HepG2 (cell line): Measurements from ENCODE around the gene GNG12. TPM values are rescaled to one million over a fixed set of nuclear protein-coding genes. Genes with fewer than 3 reads are reported as not detected.
A peak's percentile ranks its signal among the peaks of the same experiment; 100 is the strongest.

Source experiments
- ATAC-seq: fragments of 200-7000 bp; cut with Tn5 transposase; 3 replicates; pipeline ENCODE4 v1.9.1; 2020; ENCODE audit warnings: mild to moderate bottlenecking, moderate library complexity
- BruUV-seq: library from RNA; stranded (reverse); fragments of 400-500 nt; replicated peaks from 2 replicates; lab custom pipeline; 2021; lab: Mats Ljungman, UMichigan
- CTCF ChIA-PET: fragments of 300-600 bp; formaldehyde crosslinking; extraction: SDS; loops from one replicate; lab custom pipeline; 2021; ENCODE audit warnings: low total read pairs, inconsistent platforms, low intra/inter-chr PET ratio; lab: Yijun Ruan, JAX
- POLR2A ChIA-PET: fragments of 350-600 bp; sonication (Branson Sonifier 250); formaldehyde crosslinking; loops from one replicate; lab custom pipeline; 2020; ENCODE audit warnings: antibody characterized with exemption, inconsistent platforms; lab: Yijun Ruan, JAX
- DNase-seq: peaks from one replicate; pipeline ENCODE4 v3.0.0-alpha.2; 2015; ENCODE audit warnings: low spot score
- FAIRE-seq: peaks from 3 replicates; lab custom pipeline; 2011; peaks lifted over from hg19 to GRCh38; lab: Jason Lieb, UNC
- H2AFZ ChIP-seq: one replicate; pipeline ENCODE4 v1.6.1; 2011; ENCODE audit warnings: low read length, inconsistent platforms
- H3K27ac ChIP-seq: fragments of 300-600 bp; 3 replicates; pipeline ENCODE4 v1.8.0; 2011; ENCODE audit warnings: mixed run types, mild to moderate bottlenecking, mixed read lengths, low read length, inconsistent platforms; ENCODE audit not compliant: insufficient read depth; ENCODE audit errors: extremely low read length
- H3K27me3 ChIP-seq, 2 experiments: fragments of 200-600 bp in 1 of 2; 2 replicates in 1 of 2; 3 replicates in 1 of 2; pipeline versions ENCODE4 v1.6.0 to v1.8.0; 2011; ENCODE audit warnings: low read length in 2 of 2, mild to moderate bottlenecking in 2 of 2, moderate library complexity in 2 of 2, inconsistent platforms in 1 of 2; ENCODE audit not compliant: insufficient read depth in 2 of 2, control insufficient read depth in 1 of 2
- H3K36me3 ChIP-seq, 2 experiments: fragments of 200-600 bp in 1 of 2; replicated peaks in 1 of 2; 2 replicates in 1 of 2; 3 replicates in 1 of 2; pipeline versions ENCODE4 v1.5.1 to v1.8.0; 2011; ENCODE audit warnings: low read length in 2 of 2, inconsistent platforms in 1 of 2; ENCODE audit not compliant: insufficient read depth in 2 of 2, control insufficient read depth in 1 of 2
- H3K4me1 ChIP-seq: 2 replicates; pipeline ENCODE4 v1.5.1; 2012; ENCODE audit warnings: low read length, inconsistent platforms; ENCODE audit not compliant: insufficient read depth
- H3K4me2 ChIP-seq: 2 replicates; pipeline ENCODE4 v1.6.0; 2011; ENCODE audit warnings: low read depth, low read length, inconsistent platforms
- H3K4me3 ChIP-seq, 3 experiments: fragments of 200-600 bp in 1 of 3; sonication (generic), shearing (Covaris generic) in 1 of 3; replicated peaks in 1 of 3; 2 replicates each; pipeline ENCODE4 v1.5.1; 2011 to 2016; ENCODE audit warnings: low read length in 3 of 3, inconsistent platforms in 2 of 3, low read depth in 2 of 3, mild to moderate bottlenecking in 2 of 3, control low read depth in 1 of 3, mixed read lengths in 1 of 3; ENCODE audit not compliant: insufficient read depth in 1 of 3
- H3K79me2 ChIP-seq: one replicate; pipeline ENCODE4 v1.6.1; 2011; ENCODE audit warnings: low read length, inconsistent platforms; ENCODE audit not compliant: insufficient read depth
- H3K9ac ChIP-seq: 2 replicates; pipeline ENCODE4 v1.6.0; 2011; ENCODE audit warnings: mild to moderate bottlenecking, low read depth, low read length, inconsistent platforms; ENCODE audit not compliant: insufficient read depth
- H3K9me3 ChIP-seq: 2 replicates; pipeline ENCODE4 v1.5.1; 2012; ENCODE audit warnings: mild to moderate bottlenecking, low read length
- H4K20me1 ChIP-seq: 2 replicates; pipeline ENCODE4 v1.6.0; 2011; ENCODE audit warnings: inconsistent platforms, mild to moderate bottlenecking, low read length, moderate library complexity; ENCODE audit not compliant: insufficient read depth
- ARID3A ChIP-seq: IDR thresholded peaks from 2 replicates; pipeline ENCODE4 v1.6.1; 2012; ENCODE audit warnings: low read depth, low read length, improper control_type of control experiment
- ARID5B ChIP-seq: IDR thresholded peaks from 2 replicates; pipeline ENCODE4 v1.4.0; 2020; ENCODE audit warnings: mild to moderate bottlenecking, missing genetic modification reagents
- CENPBD1 ChIP-seq: sonication (generic); formaldehyde crosslinking; IDR thresholded peaks from 2 replicates; pipeline ENCODE4 v1.8.0; 2022; ENCODE audit warnings: missing genetic modification reagents, low read depth, mild to moderate bottlenecking, borderline replicate concordance
- FLYWCH1 ChIP-seq: sonication (generic); formaldehyde crosslinking; IDR thresholded peaks from 2 replicates; pipeline ENCODE4 v1.8.1; 2023; ENCODE audit warnings: mild to moderate bottlenecking, missing genetic modification reagents
- FOXJ3 ChIP-seq: sonication (generic); formaldehyde crosslinking; IDR thresholded peaks from 2 replicates; pipeline ENCODE4 v1.4.0; 2020; ENCODE audit warnings: missing genetic modification reagents, mild to moderate bottlenecking, borderline replicate concordance
- FOXP4 ChIP-seq: sonication (generic); formaldehyde crosslinking; IDR thresholded peaks from 2 replicates; pipeline ENCODE4 v1.4.0; 2020; ENCODE audit warnings: missing genetic modification reagents
- POLR2A ChIP-seq, 2 experiments: IDR thresholded peaks; 2 replicates each; pipeline ENCODE4 v1.6.1; 2011; ENCODE audit warnings: low read depth in 2 of 2, low read length in 2 of 2, mild to moderate bottlenecking in 1 of 2, moderate library complexity in 1 of 2; ENCODE audit not compliant: insufficient read depth in 1 of 2
- SAP130 ChIP-seq: IDR thresholded peaks from 2 replicates; pipeline ENCODE4 v1.6.1; 2016; ENCODE audit warnings: low read depth
- ZNF20 ChIP-seq: sonication (generic); formaldehyde crosslinking; IDR thresholded peaks from 2 replicates; pipeline ENCODE4 v1.4.0; 2020; ENCODE audit warnings: mild to moderate bottlenecking, moderate library complexity, missing genetic modification reagents
- ZNF292 ChIP-seq: sonication (generic); formaldehyde crosslinking; IDR thresholded peaks from 2 replicates; pipeline ENCODE4 v1.8.1; 2022; ENCODE audit warnings: mild to moderate bottlenecking, low read depth, missing genetic modification reagents, borderline replicate concordance
- ZNF614 ChIP-seq: IDR thresholded peaks from 2 replicates; pipeline ENCODE4 v1.6.1; 2018; ENCODE audit warnings: missing biosample characterization, missing genetic modification reagents, inconsistent platforms, borderline replicate concordance
- ZNF710 ChIP-seq: sonication (generic); formaldehyde crosslinking; IDR thresholded peaks from 2 replicates; pipeline ENCODE4 v1.5.0; 2020; ENCODE audit warnings: mild to moderate bottlenecking, missing genetic modification reagents, borderline replicate concordance
- WGBS: methylation state at CpG from one replicate; pipeline ENCODE4 v1.1.6; 2017; ENCODE audit warnings: low lambda C conversion rate; 5-methylcytosine and 5-hydroxymethylcytosine counted together
- in situ Hi-C: cut with HindIII; loops from 2 replicates; pipeline ENCODE4 v1.10.0; 2017; ENCODE audit warnings: low pct_unique_long_range_greater_than_20kb; ENCODE audit not compliant: extremely low pct_ligation_motif_present
- intact Hi-C: fragments of 100-400 bp; cut with micrococcal nuclease; formaldehyde crosslinking; loops from one replicate; pipeline ENCODE4 v1.10.0; 2022; ENCODE audit not compliant: unreplicated experiment
- polyA plus RNA-seq, 8 experiments: library from polyadenylated mRNA; depleted of rRNA in 3 of 8; stranded (reverse) in 7 of 8; unstranded in 1 of 8; fragments of >200 nt; fragmentation: Illumina TruSeq in 4 of 8; extraction: Trizol in 4 of 8; gene quantifications; 2 replicates each; pipeline versions ENCODE4 v1.2.1 to v1.2.3, GENCODE V29; 2011 to 2016; ENCODE audit warnings: low read depth in 4 of 8, missing spikeins in 1 of 8, mixed read lengths in 1 of 8; ENCODE audit not compliant: insufficient read depth in 1 of 8
- total RNA-seq, 5 experiments: library from RNA; depleted of rRNA; stranded (reverse); fragments of >200 nt; fragmentation: Illumina TruSeq; extraction: Trizol; gene quantifications; 2 replicates each; pipeline ENCODE4 v1.2.3, GENCODE V29; 2016; ENCODE audit warnings: low read depth in 1 of 5

The GNG12 gene
- total and polyA plus RNA-seq, 2 of the 13 experiments (the other 11 are each of a cell fraction or from before 2014, with no cell fraction given), result 0.11 TPM

- no peak for FAIRE-seq
- in situ Hi-C loops, result no loop called here
- TF ChIP-seq ZNF292 (CRISPR knock-in tag), result 0 out of 2 replicates have a peak, but pooled peaks have one; percentile 20
- TF ChIP-seq ARID5B (CRISPR knock-in tag), result no peak
- no peak for TF ChIP-seq ZNF710 (CRISPR knock-in tag)
- no peak for TF ChIP-seq POLR2A (IDR thresholded peaks at IDR 0.05; ENCODE audit: insufficient read depth in 1 of 2, low read depth in 2 of 2, low read length in 2 of 2)
- TF ChIP-seq FOXJ3 (CRISPR knock-in tag), result no peak
- TF ChIP-seq ZNF614, result no peak
- 0 out of 2 replicates have a peak, but pooled peaks have one; percentile 33 for TF ChIP-seq SAP130
- TF ChIP-seq ARID3A, result peak; percentile 29; the same call in 1 of the 2 replicates
- TF ChIP-seq FLYWCH1 (CRISPR knock-in tag), result no peak
- TF ChIP-seq FOXP4 (CRISPR knock-in tag), result 0 out of 2 replicates have a peak, but pooled peaks have one; percentile 18
- no peak for TF ChIP-seq ZNF20
- no peak for TF ChIP-seq CENPBD1 (CRISPR knock-in tag)
These were observed 84.6 kb downstream of the GNG12 start for GRCh38 chr1:67748630-67749029.

More at GRCh38 chr1:67748630-67749029, 84.6 kb downstream of the GNG12 start:
- no peaks in the 10 kb centered on the region for H4K20me1 ChIP-seq
- H3K79me2 ChIP-seq, result no peaks in the 10 kb centered on the region
- ChIA-PET CTCF (no interaction called here), POLR2A (no interaction called here)
- peak; percentile 74 for DNase-seq
- BruUV-seq, result no TSS peak
- no peak overlapping the region for H2AFZ ChIP-seq
- H3K4me2 ChIP-seq, result peak overlapping the region; percentile 79
- no peaks in the 10 kb centered on the region for H3K36me3 ChIP-seq
- peaks cover 73% of the 10 kb centered on the region for H3K4me1 ChIP-seq
- no peaks in the 10 kb centered on the region for H3K9me3 ChIP-seq
- H3K9ac ChIP-seq, result no peak overlapping the region; the same call in 1 of the 2 replicates
- no peaks in the 10 kb centered on the region for H3K27me3 ChIP-seq
- peak overlapping the region; percentile 20 for H3K27ac ChIP-seq
- intact Hi-C loops, result loop anchor here (1.0 kb wide), 1 partner anchor 23 kb away; no protein-coding TSS in a partner anchor
- H3K4me3 ChIP-seq, result peak overlapping the region in 2 of 3 experiments; percentile 18 to 25; a peak in 2 of 6 replicates
- ATAC-seq, result peak; percentile 96
- 1% methylated on average over 2 of the region's 2 CpGs for WGBS
